Renal cortex interstitium (tissue), 11 donors: ENCODE data around the gene SEMA5A. TPM values are rescaled to one million over a fixed set of nuclear protein-coding genes. Genes with fewer than 3 reads are reported as not detected.

Experiments
- DNase-seq, 11 donors: peaks; one replicate each; pipeline ENCODE4 v3.0.0-alpha.2; 2013; ENCODE audit warnings: low read depth in 9 of 11, low spot score in 4 of 11; ENCODE audit errors: extremely low read depth in 1 of 11
- polyA plus RNA-seq, 3 donors: library from polyadenylated mRNA; unstranded; fragments of 120-200 nt; gene quantifications; one replicate each; pipeline ENCODE4 v1.2.1, GENCODE V29; 2013; ENCODE audit not compliant: insufficient read length in 3 of 3

The SEMA5A gene
- polyA plus RNA-seq, 3 donors: 37.3 to 47.1 (median 44.4) TPM

- DNase-seq: no peak
Observed at GRCh38 chr5:9455826-9456434, 89.9 kb downstream of the SEMA5A start.

GRCh38 chr5:9454491-9454890 lies 91.4 kb downstream of the SEMA5A start:
- no peak for DNase-seq

GRCh38 chr5:9454012-9454481 lies 91.8 kb downstream of the SEMA5A start:
- no peak for DNase-seq

- DNase-seq: no peak
Observed at GRCh38 chr5:9453480-9454011, 92.3 kb downstream of the SEMA5A start.

- peak in 1 of 11 donors; percentile 11 for DNase-seq
Observed at GRCh38 chr5:9452181-9452580, 93.7 kb downstream of the SEMA5A start.

GRCh38 chr5:9451037-9451436 lies 94.8 kb downstream of the SEMA5A start:
- no peak for DNase-seq

GRCh38 chr5:9447691-9448090 lies 98.2 kb downstream of the SEMA5A start:
- no peak for DNase-seq

GRCh38 chr5:9445826-9446388 lies 100.0 kb downstream of the SEMA5A start:
- DNase-seq: no peak

GRCh38 chr5:9444346-9444745 lies 101.5 kb downstream of the SEMA5A start:
- no peak for DNase-seq

- DNase-seq: no peak
Observed at GRCh38 chr5:9441610-9442009, 104.3 kb downstream of the SEMA5A start.

- DNase-seq: no peak
Observed at GRCh38 chr5:9440517-9440916, 105.4 kb downstream of the SEMA5A start.

GRCh38 chr5:9439531-9440292 lies 106.2 kb downstream of the SEMA5A start:
- no peak for DNase-seq

GRCh38 chr5:9438596-9439354 lies 107.1 kb downstream of the SEMA5A start:
- no peak for DNase-seq

GRCh38 chr5:9437741-9438240 lies 108.1 kb downstream of the SEMA5A start:
- no peak for DNase-seq

GRCh38 chr5:9431496-9432258 lies 114.2 kb downstream of the SEMA5A start:
- DNase-seq: no peak

- DNase-seq: no peak
Observed at GRCh38 chr5:9431151-9431495, 114.8 kb downstream of the SEMA5A start.

GRCh38 chr5:9430306-9430705 lies 115.6 kb downstream of the SEMA5A start:
- DNase-seq: no peak

- DNase-seq: no peak
Observed at GRCh38 chr5:9429691-9430215, 116.1 kb downstream of the SEMA5A start.
